Fibroblast of skin of right biceps (primary cell): ENCODE measurements around the gene APC2.
A peak's percentile ranks its signal among the peaks of the same experiment; 100 is the strongest.
"Not testable (repeated sequence)": the region's sequence is repeated elsewhere in the genome, so short reads cannot be mapped to it uniquely, and the experiment has no call there.

Experiments used
- DNase-seq: peaks from one replicate; pipeline ENCODE4 v3.0.0-alpha.2; 2013

The APC2 gene

DNA sequence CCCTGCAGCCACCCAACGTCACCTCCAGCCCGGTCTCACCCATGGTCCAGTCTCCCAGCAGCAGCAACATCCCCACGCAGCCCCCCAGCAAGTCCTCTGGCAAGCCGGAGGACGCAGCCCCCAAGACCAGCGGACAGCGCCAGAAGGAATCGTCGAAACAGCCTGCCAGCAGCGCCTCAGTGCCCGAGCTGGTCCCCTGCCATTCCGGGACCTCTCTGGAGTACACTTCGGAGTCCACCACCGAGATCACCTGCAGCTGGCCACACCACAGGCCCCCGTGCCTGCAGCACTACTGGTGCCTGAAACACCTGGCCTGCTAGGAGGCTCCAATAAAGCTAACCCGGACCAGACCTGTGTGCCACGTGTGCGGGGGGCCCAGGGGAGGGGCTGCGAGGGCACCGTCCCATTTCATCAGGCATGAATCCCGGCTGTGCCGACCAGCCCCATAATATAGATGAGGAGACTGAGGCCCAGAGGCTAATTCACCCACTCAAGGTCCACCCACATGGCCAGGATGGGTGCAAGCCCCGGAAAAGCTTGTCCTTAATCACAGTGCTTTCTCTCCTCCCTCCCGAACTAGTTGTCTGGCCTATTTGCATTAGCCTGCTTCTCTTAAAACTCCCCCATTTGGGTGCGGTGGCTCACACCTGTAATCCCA lies 47.8 kb downstream of the APC2 start:
- no peak for DNase-seq

DNA sequence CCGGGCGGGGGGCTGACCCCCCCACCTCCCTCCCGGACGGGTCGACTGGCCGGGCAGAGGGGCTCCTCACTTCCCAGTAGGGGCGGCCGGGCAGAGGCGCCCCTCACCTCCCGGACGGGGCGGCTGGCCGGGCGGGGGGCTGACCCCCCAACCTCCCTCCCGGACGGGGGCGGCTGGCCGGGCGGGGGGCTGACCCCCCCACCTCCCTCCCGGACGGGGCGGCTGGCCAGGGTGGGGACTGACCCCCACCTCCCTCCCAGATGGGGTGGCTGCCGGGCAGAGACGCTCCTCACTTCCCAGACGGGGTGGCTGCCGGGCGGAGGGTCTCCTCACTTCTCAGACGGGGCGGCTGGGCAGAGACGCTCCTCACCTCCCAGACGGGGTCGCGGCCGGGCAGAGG lies 49.3 kb downstream of the APC2 start:
- not testable (repeated sequence) for DNase-seq

DNA sequence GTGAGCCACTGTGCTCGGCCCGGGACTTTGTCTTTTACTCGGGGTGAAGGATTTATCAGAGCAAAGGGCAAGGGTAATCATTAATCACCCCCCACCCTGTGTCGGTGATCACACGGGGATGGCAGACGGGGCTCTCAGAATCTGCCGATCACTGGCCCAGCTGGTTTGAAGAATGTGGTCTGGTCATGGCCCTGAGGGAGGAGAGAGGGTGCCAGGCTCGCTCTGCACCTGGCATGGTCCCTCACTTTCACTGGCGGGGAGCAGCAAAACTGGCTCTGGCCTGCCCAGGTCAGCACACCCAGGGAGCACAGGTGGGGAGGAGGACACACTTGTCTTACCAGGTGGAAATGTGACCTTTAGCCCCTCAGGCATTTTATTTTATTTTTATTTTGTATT lies 51.3 kb downstream of the APC2 start:
- no peak for DNase-seq

DNA sequence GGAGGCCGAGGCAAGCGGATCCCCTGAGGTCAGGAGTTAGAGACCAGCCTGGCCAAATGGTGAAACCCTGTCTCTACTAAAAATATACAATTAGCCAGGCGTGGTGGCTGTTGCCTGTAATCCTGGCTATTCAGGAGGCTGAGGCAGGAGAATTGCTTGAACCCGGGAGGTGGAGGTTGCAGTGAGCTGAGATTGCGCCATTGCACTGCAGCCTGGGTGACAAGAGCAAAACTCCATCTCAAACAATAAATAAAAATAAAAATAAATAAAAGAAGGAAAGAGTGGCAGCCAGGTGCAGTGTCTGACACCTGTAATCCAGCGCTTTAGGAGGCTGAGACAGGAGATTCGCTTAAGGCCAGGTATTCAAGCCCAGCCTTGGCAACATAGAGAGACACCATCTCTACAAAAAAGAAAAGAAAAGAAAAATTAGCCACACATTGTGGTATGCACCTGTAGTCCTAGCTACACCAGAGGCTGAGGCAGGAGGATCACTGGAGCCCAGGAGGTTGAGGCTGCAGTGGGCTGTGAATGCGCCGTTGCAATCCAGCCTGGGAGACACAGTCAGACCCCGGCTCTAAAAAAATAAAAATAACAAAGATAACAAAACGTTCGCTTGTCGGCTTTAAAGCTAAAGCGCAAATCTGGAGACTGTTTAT lies 52.6 kb downstream of the APC2 start:
- no peak for DNase-seq

DNA sequence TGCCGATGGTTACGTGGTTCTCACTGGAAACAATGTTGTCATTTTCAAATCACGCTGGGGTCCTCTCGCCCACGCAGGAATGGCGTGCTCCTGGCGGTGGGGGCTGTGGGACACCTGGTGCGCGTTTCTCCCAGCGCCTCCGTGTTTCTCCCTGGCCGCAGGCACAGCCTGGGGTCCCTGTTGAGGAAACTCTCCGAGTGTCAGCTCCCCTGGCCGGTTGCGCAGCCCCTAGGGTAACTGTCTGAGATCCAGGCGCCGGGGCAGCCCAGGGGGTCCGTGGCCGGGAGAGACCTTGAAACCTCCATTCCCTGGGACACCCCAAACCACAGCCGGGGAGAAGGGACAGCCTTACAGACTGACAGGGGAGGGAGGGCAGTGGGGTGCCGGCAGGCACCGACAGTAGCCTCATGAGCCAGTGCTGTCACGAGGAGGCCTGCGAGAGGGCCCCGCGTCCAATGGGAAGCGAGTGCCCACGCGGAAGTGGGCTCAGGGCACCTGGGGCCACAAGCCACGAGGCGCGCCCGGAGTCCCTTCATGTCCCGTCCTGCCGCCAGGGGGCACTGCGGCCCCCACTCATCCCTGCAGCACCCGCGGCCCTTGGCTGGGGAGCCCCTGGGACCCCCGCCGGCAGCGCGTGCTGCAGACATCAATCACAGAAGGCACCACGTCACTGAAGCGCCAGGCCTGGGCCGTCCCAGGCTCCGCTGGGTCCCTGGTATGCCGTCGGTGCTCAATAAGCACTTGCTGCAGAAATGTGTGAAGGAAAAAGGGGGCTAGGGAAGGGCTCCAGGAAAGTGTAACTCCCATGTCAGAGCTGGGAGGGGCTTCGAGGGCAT lies 53.4 kb downstream of the APC2 start:
- peak; percentile 28 for DNase-seq

DNA sequence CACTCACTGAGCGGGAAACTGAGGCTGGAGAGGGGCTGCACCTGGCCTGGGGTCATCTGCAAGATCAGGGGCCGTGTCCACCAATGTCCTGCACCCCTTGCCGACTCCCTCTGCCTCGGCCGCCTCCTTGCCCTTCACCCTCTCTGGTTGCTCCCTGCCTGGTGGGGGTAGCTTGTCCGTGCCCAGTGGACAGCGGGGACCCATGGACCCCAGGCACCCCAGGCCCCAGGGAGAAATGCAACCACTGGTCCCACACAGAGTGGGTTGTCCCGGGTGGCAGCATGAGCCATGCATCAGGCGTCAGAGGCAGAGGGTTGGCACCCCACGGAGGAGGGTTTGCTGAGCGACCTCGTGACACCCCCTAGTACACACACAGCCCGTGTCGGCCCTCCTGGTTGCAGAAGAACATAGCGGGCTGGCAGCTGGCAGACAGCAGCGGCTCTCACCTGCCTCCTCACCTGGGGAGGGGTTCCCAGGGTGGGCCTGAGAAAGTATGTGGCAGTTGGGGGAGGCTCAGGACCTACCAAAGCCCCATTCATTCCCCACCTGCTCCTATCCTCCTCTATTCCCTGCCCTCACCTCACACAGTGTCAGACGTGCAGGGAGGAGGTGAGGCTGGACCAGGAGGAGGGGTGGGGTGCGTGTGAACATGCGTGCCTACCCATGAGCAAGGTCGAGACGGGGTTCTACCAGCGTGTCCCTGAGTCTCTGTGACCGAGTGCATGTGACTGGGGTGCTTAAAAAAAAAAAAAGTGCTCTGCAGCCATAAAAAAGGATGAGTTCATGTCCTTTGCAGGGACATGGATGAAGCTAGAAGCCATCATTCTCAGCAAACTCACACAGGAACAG lies 54.2 kb downstream of the APC2 start:
- no peak for DNase-seq

DNA sequence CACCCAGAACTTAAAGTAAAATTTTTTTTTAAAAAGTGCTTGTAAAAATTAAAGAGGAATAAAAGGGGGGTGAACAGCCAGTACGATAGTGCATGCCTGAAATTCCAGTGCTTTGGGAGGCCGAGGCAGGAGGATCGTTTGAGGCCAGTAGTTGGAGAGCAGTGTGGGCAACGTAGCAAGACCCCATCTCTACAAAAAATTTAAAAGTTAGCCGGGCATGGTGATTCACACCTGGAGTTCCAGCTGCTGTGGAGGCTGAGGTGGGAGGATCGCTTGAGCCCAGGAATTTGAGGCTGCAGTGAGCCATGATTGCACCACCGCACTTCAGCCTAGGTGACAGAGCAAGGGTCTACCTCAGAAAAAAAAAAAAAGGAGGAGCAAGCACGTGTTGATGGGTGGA lies 55.1 kb downstream of the APC2 start:
- DNase-seq = no peak

DNA sequence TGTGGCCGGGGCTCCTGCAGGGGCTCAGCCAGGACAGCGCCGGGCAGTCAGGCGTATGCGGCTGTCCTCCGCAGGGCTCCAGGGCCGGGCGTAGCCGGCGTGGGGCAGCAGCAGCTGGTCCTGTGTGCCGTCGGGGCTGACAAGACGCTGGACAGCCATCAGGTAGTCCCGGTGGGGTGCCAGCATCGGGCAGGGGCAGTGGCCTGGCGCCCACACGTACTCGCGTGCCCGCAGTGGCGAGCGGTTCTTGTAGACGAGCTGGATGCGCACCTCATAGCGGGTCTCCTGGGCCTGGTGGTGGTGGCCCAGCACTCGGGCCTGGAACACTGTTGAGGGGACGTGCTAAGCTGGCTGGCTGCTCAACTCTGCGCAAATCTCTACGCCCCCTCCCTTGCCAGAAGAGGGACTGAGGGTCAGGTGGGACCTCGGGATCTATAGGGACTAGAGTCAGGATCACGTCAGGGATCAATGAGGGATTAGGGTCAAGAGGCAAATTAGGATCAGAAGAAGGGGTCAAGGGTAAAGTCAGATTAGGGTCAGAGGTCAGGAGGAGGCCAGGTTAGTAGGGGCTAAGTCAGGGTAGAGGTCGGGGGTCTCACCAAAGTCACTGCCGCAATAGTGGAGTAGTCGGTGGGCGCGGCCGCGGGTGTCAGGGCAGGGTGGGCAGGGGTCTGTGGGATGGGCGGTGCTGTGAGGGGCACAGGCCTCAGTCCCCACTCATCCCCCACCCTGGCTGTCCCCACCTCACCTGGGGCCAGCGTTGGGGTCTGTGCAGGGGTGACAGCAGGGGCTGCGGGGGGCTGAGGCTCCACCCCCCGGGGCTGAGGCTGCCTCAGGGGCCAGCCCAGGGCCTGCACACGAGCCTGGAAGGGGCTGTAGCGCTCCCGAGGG lies 56.3 kb downstream of the APC2 start:
- no peak for DNase-seq

DNA sequence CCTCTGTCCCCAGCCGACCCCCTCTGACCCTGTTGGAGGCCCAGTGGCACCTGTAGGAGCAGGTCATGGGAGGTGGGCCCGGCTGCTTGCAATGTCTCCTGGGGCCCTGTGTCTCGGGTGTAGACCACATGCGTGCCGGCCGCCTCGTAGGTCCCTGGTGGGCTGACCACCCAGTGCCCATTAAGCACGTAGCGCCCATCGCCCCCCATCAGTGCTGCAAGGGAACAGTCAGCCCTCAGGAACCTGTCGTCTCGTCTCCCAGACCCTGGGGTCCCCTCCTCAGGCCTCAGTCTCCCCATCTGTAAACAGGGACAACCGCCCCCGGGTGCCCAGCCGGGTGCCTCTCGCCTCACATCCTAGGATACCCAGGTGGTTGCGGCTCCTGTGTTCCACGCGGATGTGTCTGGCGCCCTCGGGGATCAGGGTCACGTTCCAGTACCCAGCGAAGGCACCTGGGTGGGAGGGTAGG lies 57.3 kb downstream of the APC2 start:
- DNase-seq = no peak

DNA sequence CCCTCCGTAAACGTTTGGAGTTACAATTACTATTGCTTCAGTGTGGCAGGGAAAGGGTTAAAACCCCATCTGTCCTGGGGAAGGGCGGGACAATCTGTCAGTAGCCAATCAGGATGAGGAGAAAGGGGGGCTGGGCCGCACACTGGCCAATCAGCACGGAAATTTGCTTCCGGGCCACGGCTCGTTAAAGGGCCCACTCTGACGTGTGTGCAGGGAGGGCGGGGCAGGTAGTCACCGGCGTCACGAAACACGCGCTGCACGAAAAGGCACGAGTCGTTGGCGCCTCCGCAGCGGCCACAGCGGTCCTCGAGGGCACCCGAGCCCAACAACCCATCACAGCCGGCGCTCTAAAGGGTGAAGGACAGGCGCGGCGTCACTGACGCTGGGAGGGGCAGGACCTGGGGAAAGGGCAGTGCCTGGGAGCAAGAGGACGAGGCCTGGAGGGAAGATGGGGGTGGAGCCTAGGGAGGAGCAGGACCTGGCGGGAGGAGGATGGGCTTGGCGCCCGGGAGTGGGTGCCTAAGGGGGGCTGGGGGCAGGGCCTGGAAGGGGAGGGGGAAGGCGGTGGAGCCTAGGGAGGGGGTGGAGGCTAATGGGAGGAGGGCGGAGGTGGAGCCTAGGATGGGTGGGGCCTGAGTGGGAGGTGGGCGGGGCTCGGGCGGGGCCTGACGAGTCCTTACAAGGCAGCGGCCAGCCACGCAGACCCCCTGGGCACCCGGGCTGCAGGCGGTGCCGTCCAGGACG lies 58.0 kb downstream of the APC2 start:
- DNase-seq = peak; percentile 96

DNA sequence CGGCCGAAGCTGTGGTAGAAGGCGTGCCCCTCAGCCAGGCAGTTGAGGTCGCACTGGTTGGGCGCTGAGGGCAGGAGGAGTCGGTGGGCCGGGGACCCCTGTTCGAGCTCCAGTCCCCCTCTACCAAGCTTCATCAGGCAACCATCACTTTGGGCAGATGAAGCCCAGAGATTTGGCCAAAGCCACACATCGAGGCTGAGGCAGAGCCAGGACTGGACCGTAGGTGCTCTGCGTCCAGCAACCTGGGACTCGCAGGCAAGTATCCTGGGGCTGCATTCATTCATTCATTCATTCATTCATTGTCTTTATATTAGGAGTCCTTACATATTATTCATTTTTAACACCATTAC lies 58.6 kb downstream of the APC2 start:
- no peak for DNase-seq

DNA sequence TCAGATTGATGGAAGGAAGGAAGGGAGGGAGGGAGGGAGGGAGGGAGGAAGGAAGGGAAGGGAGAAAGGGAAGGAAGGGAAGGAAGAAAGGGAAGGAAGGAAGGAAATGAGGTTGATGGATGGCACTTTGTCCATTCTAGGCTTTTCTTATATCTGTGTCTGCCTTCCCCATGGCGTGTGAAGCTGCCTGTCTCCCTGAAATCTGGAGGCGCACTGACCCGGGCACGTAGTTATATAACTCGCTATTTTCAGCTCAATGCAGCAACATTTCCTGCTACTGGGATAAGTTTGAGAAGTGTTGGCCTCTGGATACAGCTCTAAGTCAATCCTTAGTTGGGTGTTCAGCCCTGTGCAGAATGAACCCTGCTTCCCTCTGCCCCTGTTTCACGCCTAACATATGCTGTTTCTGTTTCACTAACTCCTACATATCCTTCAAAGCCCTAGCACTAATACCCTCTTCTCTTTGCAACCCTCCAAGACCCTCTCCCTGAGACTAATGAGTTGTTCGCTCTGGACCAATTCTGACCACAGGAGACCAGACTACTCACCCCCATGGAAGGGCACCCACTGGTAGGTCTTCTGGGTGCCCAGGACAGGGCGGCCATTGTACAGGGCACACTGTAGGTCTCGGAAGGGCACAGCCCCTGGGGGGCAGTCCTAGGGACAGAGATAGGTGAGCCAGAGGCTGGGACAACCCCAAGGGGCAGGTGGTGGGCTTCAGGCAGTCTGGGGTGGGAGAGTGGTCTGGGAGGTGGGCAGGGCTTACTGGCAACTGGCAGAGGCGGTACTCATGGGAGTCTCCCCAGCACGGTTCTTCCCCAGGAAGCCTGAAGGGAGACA lies 59.9 kb downstream of the APC2 start:
- DNase-seq = no peak

DNA sequence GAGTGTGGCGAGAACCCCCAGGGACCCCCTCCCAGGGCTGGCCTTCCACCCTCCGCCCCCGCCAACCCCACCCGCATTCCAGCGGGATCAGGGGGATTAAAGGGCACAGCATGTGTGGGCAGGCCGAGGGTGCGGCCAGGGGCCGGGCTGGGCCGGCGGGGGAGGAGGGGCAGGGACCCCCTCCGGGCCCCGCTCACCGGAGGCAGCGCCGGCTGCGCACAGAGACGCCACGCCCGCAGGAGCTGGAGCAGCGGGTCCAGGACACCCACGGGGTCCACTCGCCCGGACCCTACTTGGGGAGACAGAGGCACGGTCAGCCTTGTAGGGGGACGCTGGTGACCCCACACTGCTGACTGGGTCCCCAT lies 60.5 kb downstream of the APC2 start:
- DNase-seq = no peak

DNA sequence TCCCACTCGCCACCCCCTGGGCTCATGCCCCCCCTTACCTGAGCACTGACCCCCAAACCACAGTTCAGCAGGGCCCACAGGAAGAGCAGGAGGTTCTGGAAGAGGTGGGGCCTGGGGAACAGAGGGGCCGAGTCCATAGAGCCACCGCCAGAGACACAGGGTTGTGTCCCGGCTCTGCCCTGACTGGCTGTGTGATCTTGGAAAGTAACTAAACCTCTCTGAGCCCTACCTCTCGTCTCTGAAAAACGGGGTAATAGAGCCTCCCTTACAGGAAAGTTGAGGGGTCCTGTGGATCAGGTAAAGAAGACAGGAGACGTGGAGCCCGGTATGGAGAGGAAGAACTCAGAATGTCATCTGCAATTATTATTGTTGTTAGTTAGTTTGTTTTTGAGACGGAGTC lies 60.9 kb downstream of the APC2 start:
- DNase-seq = no peak

DNA sequence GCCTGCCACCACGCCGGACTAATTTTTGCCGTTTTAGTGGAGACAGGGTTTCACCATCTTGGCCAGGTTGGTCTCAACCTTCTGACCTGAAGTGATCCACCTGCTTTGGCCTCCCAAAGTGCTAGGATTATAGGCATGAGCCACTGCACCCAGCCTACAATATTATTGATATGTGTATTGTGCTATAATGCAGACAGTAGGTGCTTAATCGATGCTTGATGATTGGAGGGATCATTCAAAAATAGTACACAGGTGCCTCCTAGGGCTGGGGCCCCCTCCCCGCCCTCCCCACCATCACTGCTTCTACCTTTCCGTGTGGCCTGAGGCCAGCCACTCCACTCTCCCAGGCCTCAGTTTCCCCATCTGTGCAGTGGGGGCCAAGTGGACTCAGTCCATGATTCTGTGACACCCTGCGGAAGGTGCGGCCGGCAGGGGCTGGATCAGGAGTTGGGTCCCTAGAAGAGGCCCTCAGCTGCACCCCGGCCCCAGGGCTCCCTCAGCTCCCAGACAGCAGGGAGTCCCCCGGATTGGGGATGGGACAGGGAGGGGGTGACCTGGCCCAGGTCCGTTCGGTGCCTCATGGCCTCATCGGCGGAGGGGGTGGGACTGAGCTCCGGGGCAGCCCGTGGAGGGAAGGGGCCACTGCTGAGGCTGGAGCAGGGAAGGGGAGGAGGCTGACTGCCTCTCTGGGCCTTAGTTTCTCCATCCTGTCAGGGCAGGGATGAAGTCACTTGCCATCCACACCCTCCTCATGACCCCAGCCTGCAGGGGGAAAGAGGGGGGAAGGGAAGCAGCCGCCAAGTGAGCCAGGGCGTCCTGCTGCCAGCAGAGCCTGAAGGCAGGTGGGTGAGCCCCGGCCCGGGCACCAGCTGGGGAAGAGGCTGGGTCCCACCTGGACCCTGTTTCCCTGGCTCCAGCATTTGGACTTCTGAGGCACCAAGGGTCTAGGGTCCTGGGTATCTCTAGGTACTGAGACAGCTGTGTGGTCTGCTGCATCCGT lies 61.7 kb downstream of the APC2 start:
- no peak for DNase-seq

DNA sequence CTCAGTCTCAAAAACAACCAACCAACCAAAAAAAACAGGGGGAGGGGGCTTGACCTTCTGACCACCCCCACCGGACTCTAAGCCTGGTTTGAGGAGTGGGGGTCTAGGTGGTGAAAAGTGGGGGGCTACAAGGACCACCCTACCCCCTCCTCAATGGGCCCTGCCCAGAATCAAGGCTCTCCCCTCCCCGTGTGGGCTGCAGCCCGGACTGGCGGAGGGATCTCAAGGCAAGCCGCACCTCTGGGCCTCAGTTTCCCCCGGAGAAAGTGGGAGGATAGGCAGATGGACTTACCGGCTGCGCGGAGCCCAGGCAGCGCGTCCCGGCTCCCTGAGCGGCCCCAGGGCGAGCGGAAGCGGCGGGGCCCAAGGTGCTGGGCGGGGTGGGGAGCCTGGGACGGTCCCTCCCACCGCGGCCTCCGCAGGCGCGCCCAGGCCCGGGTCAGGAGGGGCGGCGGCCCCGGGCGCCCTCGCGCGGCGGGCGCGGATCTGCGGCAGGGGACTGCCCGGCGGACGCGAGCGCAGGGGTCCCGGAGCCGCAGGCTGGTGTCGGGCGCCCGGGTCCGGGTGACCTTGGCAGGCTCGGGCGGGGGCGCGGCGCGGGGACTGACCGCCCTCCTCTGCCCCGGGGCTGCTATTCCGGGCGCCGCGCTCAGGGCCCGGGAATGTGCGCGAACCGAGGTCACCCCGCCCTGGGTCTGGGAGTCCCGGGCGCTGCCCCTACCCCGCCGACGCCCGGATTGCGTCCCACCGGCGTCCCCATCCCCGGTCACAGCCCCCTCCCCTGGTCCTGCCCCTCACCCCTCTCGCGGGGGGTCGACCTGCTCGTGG lies 63.0 kb downstream of the APC2 start, which contains the start of gene ADAMTSL5:
Gene ADAMTSL5, minus strand, starts transcription at position 349 of the 828 bp plus-strand sequence. CDS start 2,076 bp downstream, outside the sequence.
- peak; percentile 70 for DNase-seq

DNA sequence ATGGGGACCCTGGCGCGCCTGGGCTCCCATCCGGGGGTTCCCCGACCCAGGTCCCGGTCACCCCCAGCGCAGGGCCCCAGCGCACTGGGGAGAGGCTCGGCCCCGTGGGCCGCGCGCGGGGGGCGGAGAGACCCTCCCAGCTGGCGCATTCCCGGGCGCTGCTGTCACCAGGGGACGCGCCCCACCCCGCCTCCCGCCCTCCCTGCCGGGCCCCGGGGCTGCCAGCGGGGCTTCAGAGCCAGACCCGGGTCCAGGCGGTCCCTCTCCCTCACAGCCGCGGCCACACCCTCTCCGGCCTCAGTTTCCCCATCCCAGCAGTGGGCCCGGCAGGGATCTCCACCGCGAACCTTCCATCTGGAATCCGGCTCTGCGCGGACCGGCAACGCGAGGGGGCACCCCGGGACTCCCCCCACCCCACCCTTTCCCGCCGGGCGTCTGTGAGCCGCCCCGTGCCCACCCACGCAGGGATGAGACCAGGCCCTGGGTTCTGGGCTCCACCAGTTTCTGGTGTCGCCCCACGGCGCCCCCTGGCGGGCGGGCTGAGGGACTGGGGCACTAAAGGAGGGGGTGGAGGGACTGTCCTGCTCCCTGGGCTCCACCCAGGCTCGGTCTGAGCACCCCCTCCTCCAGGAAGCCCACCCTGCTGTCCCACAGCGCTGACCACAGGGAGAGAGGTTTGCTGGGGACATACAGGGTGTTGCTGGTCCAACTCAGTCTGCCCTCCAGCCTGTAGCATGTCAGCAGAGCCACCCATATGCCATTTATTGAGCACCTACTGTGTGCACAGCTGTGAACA lies 63.8 kb downstream of the APC2 start:
- DNase-seq = peak; percentile 63
